NCI-H1930 (cell line): Measurements from ENCODE around the gene NOX5.

Source experiments
- DNase-seq, 2 experiments: peaks; one replicate each; lab custom pipeline; 2025; lab: John Stamatoyannopoulos, UW

Gene NOX5

GRCh38 chr15:68991723-68992122, 22.8 kb upstream of the NOX5 start:
- DNase-seq = no peak

- DNase-seq = no peak
These were observed 21.8 kb upstream of the NOX5 start for GRCh38 chr15:68992696-68993095.

DNA sequence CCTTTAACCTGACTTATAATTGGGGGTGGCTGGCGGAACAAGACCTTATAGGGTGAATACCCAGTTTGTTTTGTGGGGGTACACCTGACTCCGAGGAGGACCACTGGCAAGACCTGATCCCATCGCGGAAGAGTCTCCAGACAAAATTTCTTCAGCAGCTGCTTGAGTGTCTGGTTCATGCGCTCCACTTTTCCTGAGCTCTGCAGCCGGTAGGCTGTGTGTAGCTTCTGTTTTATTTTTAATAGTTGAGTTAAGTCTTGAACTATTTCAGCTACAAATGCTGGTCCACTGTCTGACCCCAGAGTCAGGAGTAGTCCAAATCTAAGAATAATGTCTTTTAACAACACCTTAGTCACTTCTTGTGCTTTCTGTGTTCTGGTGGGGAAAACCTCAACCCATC, 21.2 kb upstream of the NOX5 start:
- DNase-seq = no peak

DNA sequence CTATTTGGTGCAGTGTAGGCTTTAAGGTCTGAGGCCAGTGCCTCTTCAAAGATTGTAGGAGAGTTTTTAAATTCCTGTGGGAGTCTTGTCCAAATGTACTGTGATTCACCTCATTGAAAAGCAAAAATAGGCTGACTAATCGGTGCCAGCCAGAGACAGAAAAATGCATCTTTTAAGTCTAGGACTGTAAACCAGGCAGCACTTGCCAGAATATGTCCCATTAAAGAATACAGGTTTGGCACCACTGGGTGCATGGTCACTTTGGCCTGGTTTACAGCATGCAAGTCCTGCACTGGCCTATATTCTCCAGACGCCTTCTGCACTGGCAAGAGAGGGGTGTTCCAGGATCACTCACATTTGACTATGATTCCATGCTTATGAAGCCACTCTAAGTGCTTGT, 20.3 kb upstream of the NOX5 start:
- DNase-seq = no peak

GRCh38 chr15:68994981-68995761, 19.3 kb upstream of the NOX5 start:
- DNase-seq = no peak

- no peak for DNase-seq
These were observed 17.4 kb upstream of the NOX5 start for GRCh38 chr15:68997050-68997449.

DNA sequence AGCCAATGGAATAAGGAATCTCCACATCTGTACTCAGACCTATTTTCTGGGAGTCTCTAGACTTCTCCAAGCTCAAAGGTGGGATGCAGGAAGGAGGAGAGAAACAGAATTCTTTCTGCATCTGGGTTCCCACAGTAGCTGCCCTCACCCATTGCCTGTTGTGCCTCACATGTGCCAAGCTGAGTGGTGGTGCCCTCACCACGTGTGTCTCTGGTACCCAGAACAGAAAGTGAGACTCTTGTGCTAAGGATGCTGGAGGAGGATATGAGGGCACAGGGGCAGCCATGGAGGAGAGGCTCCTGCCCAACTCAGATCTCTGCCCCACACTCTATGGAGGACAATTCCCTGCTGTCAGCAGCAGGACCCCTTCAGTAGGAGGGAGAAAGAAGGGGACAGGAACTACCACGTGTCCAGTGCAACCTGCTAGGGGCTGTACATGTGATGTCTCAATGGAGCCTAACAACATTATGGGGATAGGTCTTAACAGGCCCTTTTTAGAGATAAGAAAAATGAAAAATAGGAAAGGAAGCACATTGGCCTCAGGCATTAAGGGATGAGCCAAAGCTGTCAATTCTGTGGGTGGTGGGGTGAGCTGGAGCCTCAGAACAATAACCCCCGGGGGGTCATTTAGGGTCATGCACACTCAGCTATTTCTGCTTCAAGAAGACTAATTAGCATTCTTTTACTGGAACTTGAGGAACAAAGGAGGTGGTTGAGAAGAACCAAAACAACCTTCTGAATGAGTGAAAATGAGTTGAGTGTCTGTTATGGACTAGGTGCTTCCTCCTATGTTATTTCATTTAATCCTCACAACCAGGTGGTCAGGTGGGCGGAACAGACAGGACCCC, 16.3 kb upstream of the NOX5 start:
- no peak for DNase-seq

- DNase-seq = no peak
These were observed 15.4 kb upstream of the NOX5 start for GRCh38 chr15:68999091-68999490.

DNA sequence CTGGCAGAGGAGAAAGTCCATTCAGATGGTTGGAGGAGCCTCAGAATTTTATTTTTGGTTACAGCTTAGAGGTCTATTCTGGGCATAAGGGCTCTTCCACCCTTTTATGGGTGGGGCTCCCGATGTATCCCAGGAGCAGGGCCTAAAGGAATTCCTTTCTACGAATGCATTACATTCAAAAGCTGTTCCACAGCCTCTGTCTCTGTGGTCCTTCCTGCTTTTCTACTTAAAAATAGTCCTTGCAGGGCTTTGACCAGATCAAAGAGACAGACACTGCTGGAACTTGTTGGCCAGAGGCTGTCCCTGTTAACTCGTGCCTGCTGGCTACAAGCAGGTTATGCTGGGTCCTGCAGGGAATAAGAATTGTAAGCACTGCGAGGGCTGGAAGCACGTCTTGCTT, 14.4 kb upstream of the NOX5 start:
- no peak for DNase-seq

DNA sequence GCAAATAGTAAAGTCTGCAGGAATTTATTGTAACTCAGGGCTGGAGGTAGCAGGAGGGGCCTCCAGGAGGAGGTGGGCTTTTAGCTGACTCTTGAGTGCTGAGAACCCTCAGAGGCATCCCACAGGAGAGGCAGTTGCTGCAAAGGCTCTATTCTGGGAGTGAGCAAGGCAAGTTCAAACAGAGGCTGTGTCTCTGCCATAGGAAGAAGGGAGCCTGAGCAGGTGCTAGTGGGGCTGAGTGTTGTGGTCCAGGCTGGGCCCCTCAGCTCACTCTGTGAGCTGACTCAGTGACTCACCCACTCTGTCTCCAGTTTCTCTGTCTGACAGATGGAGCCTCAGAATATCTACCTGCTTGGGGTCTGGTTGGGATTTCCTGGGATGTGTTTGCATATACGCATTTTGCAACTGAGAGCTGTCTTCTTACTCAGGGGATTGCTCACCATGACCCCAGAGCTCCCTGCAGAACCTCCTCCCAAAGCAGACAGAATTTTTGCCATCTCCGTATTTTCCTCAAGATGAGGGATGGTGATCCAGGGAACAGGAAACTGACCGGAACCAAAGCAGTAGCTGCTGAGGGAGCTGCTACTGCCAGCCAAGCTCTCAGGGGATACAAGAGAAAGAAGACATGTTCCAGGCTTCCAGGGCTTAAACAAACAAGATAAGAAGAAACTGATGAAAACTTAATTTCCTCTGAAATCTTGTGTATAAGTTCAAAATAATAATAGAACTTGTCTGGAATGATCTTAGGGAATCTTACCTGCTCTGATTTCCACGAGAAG, 13.6 kb upstream of the NOX5 start:
- DNase-seq = no peak

GRCh38 chr15:69002783-69003182, 11.7 kb upstream of the NOX5 start:
- no peak for DNase-seq

DNA sequence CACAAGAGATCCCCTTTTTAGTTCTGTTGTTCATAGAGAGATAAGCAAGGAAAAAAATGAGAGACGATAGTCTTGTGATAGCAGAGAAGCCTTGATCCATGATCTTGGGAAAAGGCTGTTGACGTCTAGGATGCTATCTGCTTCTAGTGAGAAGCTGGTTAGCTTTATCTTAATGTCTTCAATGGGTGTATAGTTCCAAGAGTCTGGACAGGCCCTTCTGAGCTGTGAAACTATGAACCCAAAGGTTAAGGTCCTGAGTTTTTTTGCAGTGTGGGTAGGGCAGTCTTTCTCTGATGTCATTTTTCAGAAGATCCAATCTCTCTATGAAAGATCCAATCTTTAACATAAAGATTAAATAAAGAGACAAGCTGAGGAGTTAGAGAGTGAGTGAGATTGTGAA, 10.5 kb upstream of the NOX5 start:
- no peak for DNase-seq

GRCh38 chr15:69008056-69008455, 6.4 kb upstream of the NOX5 start:
- no peak for DNase-seq

GRCh38 chr15:69009341-69009740, 5.2 kb upstream of the NOX5 start:
- no peak for DNase-seq

GRCh38 chr15:69011641-69012040, 2.9 kb upstream of the NOX5 start:
- DNase-seq = no peak

GRCh38 chr15:69012761-69013364, 1.6 kb upstream of the NOX5 start:
- no peak for DNase-seq

GRCh38 chr15:69013726-69014406, 629 bp upstream of the NOX5 start:
- no peak for DNase-seq

DNA sequence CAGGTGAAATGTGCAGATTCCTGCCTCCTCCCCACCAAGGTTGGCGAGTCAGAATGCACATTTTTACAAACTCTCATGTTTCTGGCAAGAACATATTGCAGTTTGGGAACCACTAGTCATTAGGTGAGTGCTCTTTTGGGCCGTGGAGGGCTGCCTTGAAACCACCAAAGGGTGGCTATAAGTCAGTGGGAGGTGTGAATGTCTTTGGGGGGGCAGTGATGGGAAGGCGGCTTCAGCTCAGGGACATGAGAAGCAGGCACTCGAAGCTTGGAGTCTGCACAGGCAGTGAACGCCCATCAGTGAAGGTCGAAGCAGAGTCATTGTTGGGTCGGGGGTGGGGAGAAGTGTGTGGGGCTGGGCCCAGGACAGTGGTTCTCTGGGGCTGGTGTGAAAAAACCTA, 1.1 kb downstream of the NOX5 start:
- DNase-seq = no peak

DNA sequence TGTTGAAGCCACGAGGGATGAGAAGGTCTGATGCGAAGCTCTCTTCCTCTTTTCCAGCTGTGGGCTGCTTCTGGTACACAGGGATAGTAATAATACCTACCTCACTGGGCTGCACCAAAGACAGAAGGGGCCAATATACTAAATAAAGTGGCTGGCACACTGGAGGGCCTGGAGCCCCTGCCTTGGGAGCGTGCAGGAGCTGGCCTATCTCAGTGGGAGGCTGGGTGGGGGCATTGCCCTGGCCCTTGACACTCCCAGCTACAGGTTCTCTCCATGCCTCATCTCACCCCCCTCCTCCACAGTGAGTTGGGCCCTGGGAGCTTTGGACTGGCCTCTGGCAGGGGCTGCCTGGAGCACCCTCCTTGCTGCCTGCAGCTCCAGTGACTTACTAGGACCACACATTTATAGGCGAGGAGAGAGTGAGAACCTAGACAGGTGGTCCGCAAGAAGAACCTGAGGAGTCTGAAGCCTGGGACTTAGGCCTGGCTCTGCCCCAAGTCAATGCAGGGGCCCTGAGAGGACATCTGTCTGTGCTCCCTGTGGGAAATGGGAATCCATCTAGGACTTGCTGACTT, 1.6 kb downstream of the NOX5 start:
- no peak for DNase-seq

DNA sequence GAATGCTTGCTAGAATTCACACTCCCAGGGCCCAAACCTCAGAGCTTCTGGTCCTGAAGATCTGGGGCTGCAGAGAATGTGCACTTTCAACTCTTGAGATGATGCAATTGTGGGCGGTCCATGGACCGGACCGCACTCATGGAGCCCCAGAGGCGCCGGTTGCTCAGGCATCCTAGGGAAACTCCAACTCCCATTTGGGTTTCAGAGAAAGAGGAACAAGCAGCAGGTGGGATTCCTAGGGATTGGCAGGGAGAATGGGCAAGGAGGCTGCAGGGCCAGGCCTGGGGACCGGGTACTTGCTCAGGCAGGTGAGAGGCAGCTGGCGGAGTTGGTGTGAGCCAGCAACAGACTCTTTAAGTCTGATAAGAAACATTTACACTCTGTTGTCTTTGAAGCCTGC, 3.5 kb downstream of the NOX5 start:
- DNase-seq = no peak

DNA sequence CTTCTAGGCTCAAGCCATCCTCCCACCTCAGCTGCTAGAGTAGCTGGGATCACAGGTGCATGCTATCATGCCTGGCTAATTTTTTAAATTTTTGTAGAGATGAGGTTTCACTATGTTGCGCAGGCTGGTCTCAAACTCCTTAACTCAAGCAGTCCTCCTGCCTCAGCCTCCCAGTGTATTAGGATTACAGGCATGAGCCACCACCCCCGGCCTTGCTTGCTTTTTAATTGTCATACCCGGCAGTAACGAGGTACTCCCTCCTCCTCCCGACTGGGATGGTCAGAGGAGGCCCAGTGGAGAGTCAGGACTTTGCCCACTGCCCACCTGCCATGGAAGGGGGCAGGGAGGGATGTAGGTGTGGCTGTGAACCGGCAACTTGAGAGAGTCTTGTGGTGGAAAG, 4.5 kb downstream of the NOX5 start:
- DNase-seq = no peak
